HEK293 (cell line): Measurements from ENCODE around the gene CXADR.

Experiments
- CTCF ChIA-PET: fragments of 350-600 bp; formaldehyde crosslinking; extraction: SDS; loops from one replicate; lab custom pipeline; 2021; ENCODE audit warnings: antibody characterized with exemption; lab: Yijun Ruan, JAX
- POLR2A ChIA-PET: fragments of 300-600 bp; formaldehyde crosslinking; extraction: SDS; loops from one replicate; lab custom pipeline; 2020; ENCODE audit warnings: antibody characterized with exemption, inconsistent platforms; lab: Yijun Ruan, JAX
- H3K27ac ChIP-seq: fragments of 200-500 bp; sonication (Bioruptor generic); 2 replicates; pipeline ENCODE4 v1.5.1; 2014; ENCODE audit warnings: low read depth, low read length, control low read depth, inconsistent platforms; ENCODE audit errors: extremely low read depth
- H3K36me3 ChIP-seq, 2 experiments: fragments of 200-500 bp in 1 of 2; sonication (Bioruptor generic) in 1 of 2; 1 replicate in 1 of 2; 2 replicates in 1 of 2; pipeline ENCODE4 v1.5.1; 2014 to 2017; ENCODE audit warnings: inconsistent platforms in 2 of 2, low read length in 2 of 2; ENCODE audit not compliant: control insufficient read depth in 2 of 2, insufficient read depth in 1 of 2
- H3K4me1 ChIP-seq: fragments of 200-500 bp; sonication (Bioruptor generic); 2 replicates; pipeline ENCODE4 v1.5.1; 2014; ENCODE audit warnings: mild to moderate bottlenecking, low read length, inconsistent platforms; ENCODE audit not compliant: control insufficient read depth, insufficient read depth
- H3K4me3 ChIP-seq: 2 replicates; pipeline ENCODE4 v1.5.1; 2011; ENCODE audit warnings: low read depth, mild to moderate bottlenecking, control low read depth, low read length, moderate library complexity
- H3K9me3 ChIP-seq: fragments of 200-500 bp; sonication (Bioruptor generic); 2 replicates; pipeline ENCODE4 v1.5.1; 2014; ENCODE audit warnings: low read depth, low read length, inconsistent platforms; ENCODE audit not compliant: control insufficient read depth, insufficient read depth
- EGR2 ChIP-seq: fragments of 450-650 bp; formaldehyde crosslinking; IDR thresholded peaks from 2 replicates; pipeline ENCODE4 v1.5.1; 2016; ENCODE audit warnings: low read depth, missing biosample characterization, missing genetic modification characterization
- KLF8 ChIP-seq: fragments of 450-650 bp; formaldehyde crosslinking; IDR thresholded peaks from 2 replicates; pipeline ENCODE4 v1.5.1; 2016; ENCODE audit warnings: missing biosample characterization, missing genetic modification characterization
- MEIS1 ChIP-seq: sonication (generic); formaldehyde crosslinking; IDR thresholded peaks from 2 replicates; pipeline ENCODE4 v1.8.1; 2022; ENCODE audit warnings: missing genetic modification reagents, mild to moderate bottlenecking, borderline replicate concordance
- SALL2 ChIP-seq: fragments of 450-650 bp; formaldehyde crosslinking; IDR thresholded peaks from 2 replicates; pipeline ENCODE4 v1.5.0; 2017; ENCODE audit warnings: missing biosample characterization, mild to moderate bottlenecking, missing genetic modification characterization, borderline replicate concordance
- ZFP37 ChIP-seq: fragments of 450-650 bp; formaldehyde crosslinking; IDR thresholded peaks from 2 replicates; pipeline ENCODE4 v1.5.1; 2016; ENCODE audit warnings: missing biosample characterization, missing genetic modification characterization
- ZNF138 ChIP-seq: fragments of 450-650 bp; formaldehyde crosslinking; IDR thresholded peaks from 2 replicates; pipeline ENCODE4 v1.5.1; 2016; ENCODE audit warnings: missing biosample characterization, missing genetic modification characterization, borderline replicate concordance
- ZNF274 ChIP-seq, 2 experiments: fragments of 200-500 bp in 1 of 2; fragments of 450-650 bp in 1 of 2; sonication (Bioruptor generic) in 1 of 2; formaldehyde crosslinking in 1 of 2; IDR thresholded peaks; 2 replicates each; pipeline versions ENCODE4 v1.5.1 to v1.6.1; 2014 to 2016; ENCODE audit warnings: borderline replicate concordance in 1 of 2, inconsistent platforms in 1 of 2, low read length in 1 of 2, missing biosample characterization in 1 of 2, missing genetic modification characterization in 1 of 2
- ZNF302 ChIP-seq: fragments of 450-650 bp; formaldehyde crosslinking; IDR thresholded peaks from 2 replicates; pipeline ENCODE4 v1.5.1; 2016; ENCODE audit warnings: missing biosample characterization, missing genetic modification characterization, low read depth
- ZNF335 ChIP-seq: fragments of 450-650 bp; formaldehyde crosslinking; conservative IDR thresholded peaks from 2 replicates; pipeline ENCODE4 v1.5.1; 2016; ENCODE audit warnings: missing biosample characterization, missing genetic modification characterization
- ZNF394 ChIP-seq: fragments of 450-650 bp; formaldehyde crosslinking; IDR thresholded peaks from 2 replicates; pipeline ENCODE4 v1.5.1; 2016; ENCODE audit warnings: missing biosample characterization, missing genetic modification characterization, mild to moderate bottlenecking, moderate library complexity, borderline replicate concordance
- ZNF610 ChIP-seq: fragments of 450-650 bp; formaldehyde crosslinking; IDR thresholded peaks from 2 replicates; pipeline ENCODE4 v1.5.1; 2016; ENCODE audit warnings: missing biosample characterization, missing genetic modification characterization, borderline replicate concordance
- ZNF654 ChIP-seq: fragments of 450-650 bp; formaldehyde crosslinking; IDR thresholded peaks from 2 replicates; pipeline ENCODE4 v1.5.1; 2016; ENCODE audit warnings: low read depth, missing biosample characterization, missing genetic modification characterization
- TF ChIP-seq, protein P1 (sequence below): fragments of 450-650 bp; IDR thresholded peaks from 2 replicates; pipeline ENCODE4 v1.5.1; 2018; ENCODE audit warnings: missing biosample characterization, missing genetic modification characterization
- TF ChIP-seq, protein P2 (sequence below): fragments of 450-650 bp; formaldehyde crosslinking; IDR thresholded peaks from 2 replicates; pipeline ENCODE4 v1.5.1; 2016; ENCODE audit warnings: missing biosample characterization, missing genetic modification characterization
- TF ChIP-seq, protein P3 (sequence below): fragments of 450-650 bp; formaldehyde crosslinking; IDR thresholded peaks from 2 replicates; pipeline ENCODE4 v1.5.1; 2017; ENCODE audit warnings: missing biosample characterization, missing genetic modification characterization
- TF ChIP-seq, protein P4 (sequence below): fragments of 450-650 bp; formaldehyde crosslinking; IDR thresholded peaks from 2 replicates; pipeline ENCODE4 v1.5.1; 2016; ENCODE audit warnings: missing biosample characterization, missing genetic modification characterization, low read depth
- TF ChIP-seq, protein P5 (sequence below): fragments of 450-650 bp; formaldehyde crosslinking; IDR thresholded peaks from 2 replicates; pipeline ENCODE4 v1.5.1; 2016; ENCODE audit warnings: missing biosample characterization, missing genetic modification characterization

Gene CXADR

DNA sequence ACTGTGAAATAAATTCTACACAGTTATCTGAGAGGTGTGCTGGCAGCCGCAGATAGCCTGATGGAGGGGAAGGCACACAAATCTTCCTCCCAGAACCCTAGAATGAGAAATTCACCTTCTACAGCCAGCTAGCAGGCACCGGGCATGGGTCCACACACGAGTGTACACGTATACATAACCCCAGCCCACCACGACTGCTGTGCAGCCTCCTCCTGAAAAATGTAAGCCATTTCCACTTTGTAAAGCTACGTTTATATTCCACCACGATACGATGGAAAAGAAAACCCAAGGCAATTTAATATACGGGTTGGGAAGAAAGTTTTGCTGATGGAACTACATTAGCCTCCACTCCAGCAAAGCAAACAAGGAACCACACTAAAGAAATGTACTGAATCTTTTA lies 98.1 kb downstream of the CXADR start:
- Histone ChIP-seq H3K4me1 (peaks cover 9% of the 10 kb centered on the region), H3K9me3 (no peaks in the 10 kb centered on the region), H3K27ac (peak overlapping the region; percentile 82), H3K4me3 (peak overlapping the region; percentile 66), H3K36me3 (peaks cover 13 to 42% of the 10 kb centered on the region in 2 experiments)
- ChIA-PET POLR2A (interaction anchor here (1.2 to 2.5 kb wide), 2 partner anchors 10 to 12 kb away, joined by 5 to 12 read pairs; no protein-coding TSS in a partner anchor), CTCF (interaction anchor here (0.6 to 3.7 kb wide), 7 partner anchors 9 to 529 kb away, joined by 3 to 20 read pairs (median 5); partner anchors contain the start of gene CXADR)
- TF ChIP-seq ZNF610 (no peak), ZNF394 (no peak), ZNF302 (tag by site-specific recombination) (no peak), SALL2 (tag by site-specific recombination) (no peak), ZNF138 (tag by site-specific recombination) (no peak), ZNF274 (IDR thresholded peaks at IDR 0.05; ENCODE audit: low read length) (no peak), ZNF274 (tag by site-specific recombination; IDR thresholded peaks at IDR 0.05; ENCODE audit: borderline replicate concordance) (no peak), ZNF335 (tag by site-specific recombination) (no peak)
- TF ChIP-seq, protein P1, sequence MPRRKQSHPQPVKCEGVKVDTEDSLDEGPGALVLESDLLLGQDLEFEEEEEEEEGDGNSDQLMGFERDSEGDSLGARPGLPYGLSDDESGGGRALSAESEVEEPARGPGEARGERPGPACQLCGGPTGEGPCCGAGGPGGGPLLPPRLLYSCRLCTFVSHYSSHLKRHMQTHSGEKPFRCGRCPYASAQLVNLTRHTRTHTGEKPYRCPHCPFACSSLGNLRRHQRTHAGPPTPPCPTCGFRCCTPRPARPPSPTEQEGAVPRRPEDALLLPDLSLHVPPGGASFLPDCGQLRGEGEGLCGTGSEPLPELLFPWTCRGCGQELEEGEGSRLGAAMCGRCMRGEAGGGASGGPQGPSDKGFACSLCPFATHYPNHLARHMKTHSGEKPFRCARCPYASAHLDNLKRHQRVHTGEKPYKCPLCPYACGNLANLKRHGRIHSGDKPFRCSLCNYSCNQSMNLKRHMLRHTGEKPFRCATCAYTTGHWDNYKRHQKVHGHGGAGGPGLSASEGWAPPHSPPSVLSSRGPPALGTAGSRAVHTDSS (tag by site-specific recombination) = no peak
- TF ChIP-seq, protein P2, sequence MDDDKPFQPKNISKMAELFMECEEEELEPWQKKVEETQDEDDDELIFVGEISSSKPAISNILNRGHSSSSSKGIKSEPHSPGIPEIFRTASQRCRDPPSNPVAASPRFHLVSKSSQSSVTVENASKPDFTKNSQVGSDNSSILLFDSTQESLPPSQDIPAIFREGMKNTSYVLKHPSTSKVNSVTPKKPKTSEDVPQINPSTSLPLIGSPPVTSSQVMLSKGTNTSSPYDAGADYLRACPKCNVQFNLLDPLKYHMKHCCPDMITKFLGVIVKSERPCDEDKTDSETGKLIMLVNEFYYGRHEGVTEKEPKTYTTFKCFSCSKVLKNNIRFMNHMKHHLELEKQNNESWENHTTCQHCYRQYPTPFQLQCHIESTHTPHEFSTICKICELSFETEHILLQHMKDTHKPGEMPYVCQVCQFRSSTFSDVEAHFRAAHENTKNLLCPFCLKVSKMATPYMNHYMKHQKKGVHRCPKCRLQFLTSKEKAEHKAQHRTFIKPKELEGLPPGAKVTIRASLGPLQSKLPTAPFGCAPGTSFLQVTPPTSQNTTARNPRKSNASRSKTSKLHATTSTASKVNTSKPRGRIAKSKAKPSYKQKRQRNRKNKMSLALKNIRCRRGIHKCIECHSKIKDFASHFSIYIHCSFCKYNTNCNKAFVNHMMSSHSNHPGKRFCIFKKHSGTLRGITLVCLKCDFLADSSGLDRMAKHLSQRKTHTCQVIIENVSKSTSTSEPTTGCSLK = no peak
- TF ChIP-seq, protein P3, sequence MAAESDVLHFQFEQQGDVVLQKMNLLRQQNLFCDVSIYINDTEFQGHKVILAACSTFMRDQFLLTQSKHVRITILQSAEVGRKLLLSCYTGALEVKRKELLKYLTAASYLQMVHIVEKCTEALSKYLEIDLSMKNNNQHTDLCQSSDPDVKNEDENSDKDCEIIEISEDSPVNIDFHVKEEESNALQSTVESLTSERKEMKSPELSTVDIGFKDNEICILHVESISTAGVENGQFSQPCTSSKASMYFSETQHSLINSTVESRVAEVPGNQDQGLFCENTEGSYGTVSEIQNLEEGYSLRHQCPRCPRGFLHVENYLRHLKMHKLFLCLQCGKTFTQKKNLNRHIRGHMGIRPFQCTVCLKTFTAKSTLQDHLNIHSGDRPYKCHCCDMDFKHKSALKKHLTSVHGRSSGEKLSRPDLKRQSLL (tag by site-specific recombination) = no peak

DNA sequence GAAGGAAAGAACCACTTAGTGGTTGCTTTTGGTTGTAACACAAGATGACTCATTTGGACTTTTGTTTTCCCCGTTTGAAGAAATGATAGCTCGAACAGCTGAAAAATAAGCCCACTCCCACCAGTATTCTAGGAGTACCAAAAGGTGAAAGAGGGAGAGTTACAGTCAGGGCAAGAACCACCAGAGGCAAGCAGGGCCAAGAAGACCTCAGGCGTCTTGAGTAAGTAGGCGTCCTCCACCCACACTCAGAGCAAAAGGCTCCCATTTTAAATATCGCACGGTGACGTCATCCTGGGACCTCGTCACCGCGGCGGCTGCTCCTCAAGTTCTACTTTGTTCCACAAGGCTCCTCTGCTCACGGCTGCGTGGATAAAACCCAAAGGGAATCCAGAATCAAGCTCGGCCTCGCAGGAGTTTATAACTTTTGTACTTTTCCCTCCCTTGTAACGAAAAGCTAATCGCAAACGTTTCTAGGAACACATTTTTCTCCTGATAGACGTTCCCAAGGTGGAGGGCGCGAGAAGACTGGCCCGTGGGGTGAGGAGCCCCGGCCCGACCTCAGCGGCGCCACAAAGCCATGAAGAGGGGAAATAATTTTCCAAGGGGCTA lies 98.7 kb downstream of the CXADR start:
- Histone ChIP-seq H3K27ac (peak overlapping the region; percentile 82), H3K4me3 (peak overlapping the region; percentile 66), H3K9me3 (no peaks in the 10 kb centered on the region), H3K36me3 (peaks cover 11 to 37% of the 10 kb centered on the region in 2 experiments), H3K4me1 (peaks cover 9% of the 10 kb centered on the region)
- CTCF ChIA-PET = interaction anchor here (0.6 to 3.7 kb wide), 9 partner anchors 9 to 529 kb away, joined by 3 to 20 read pairs (median 3); partner anchors contain the start of gene CXADR
- POLR2A ChIA-PET = interaction anchor here (1.2 to 2.5 kb wide), 3 partner anchors 10 to 98 kb away, joined by 5 to 12 read pairs (median 6); partner anchors contain the start of gene CXADR
- TF ChIP-seq MEIS1 (CRISPR knock-in tag) (no peak), ZFP37 (peak; percentile 28), KLF8 (tag by site-specific recombination) (0 out of 2 replicates have a peak, but pooled peaks have one; percentile 42), ZNF654 (no peak), EGR2 (tag by site-specific recombination) (peak; percentile 86), ZNF394 (peak; percentile 43; the same call in 1 of the 2 replicates)
- TF ChIP-seq, protein P4, sequence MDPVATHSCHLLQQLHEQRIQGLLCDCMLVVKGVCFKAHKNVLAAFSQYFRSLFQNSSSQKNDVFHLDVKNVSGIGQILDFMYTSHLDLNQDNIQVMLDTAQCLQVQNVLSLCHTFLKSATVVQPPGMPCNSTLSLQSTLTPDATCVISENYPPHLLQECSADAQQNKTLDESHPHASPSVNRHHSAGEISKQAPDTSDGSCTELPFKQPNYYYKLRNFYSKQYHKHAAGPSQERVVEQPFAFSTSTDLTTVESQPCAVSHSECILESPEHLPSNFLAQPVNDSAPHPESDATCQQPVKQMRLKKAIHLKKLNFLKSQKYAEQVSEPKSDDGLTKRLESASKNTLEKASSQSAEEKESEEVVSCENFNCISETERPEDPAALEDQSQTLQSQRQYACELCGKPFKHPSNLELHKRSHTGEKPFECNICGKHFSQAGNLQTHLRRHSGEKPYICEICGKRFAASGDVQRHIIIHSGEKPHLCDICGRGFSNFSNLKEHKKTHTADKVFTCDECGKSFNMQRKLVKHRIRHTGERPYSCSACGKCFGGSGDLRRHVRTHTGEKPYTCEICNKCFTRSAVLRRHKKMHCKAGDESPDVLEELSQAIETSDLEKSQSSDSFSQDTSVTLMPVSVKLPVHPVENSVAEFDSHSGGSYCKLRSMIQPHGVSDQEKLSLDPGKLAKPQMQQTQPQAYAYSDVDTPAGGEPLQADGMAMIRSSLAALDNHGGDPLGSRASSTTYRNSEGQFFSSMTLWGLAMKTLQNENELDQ (tag by site-specific recombination) = no peak
- TF ChIP-seq, protein P5, sequence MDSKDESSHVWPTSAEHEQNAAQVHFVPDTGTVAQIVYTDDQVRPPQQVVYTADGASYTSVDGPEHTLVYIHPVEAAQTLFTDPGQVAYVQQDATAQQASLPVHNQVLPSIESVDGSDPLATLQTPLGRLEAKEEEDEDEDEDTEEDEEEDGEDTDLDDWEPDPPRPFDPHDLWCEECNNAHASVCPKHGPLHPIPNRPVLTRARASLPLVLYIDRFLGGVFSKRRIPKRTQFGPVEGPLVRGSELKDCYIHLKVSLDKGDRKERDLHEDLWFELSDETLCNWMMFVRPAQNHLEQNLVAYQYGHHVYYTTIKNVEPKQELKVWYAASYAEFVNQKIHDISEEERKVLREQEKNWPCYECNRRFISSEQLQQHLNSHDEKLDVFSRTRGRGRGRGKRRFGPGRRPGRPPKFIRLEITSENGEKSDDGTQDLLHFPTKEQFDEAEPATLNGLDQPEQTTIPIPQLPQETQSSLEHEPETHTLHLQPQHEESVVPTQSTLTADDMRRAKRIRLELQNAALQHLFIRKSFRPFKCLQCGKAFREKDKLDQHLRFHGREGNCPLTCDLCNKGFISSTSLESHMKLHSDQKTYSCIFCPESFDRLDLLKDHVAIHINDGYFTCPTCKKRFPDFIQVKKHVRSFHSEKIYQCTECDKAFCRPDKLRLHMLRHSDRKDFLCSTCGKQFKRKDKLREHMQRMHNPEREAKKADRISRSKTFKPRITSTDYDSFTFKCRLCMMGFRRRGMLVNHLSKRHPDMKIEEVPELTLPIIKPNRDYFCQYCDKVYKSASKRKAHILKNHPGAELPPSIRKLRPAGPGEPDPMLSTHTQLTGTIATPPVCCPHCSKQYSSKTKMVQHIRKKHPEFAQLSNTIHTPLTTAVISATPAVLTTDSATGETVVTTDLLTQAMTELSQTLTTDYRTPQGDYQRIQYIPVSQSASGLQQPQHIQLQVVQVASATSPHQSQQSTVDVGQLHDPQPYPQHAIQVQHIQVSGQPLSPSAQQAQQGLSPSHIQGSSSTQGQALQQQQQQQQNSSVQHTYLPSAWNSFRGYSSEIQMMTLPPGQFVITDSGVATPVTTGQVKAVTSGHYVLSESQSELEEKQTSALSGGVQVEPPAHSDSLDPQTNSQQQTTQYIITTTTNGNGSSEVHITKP (tag by site-specific recombination) = peak; percentile 34
- TF ChIP-seq, protein P2 = no peak
